ENCODE data around the gene SCGB1A1. TPM values are rescaled to one million over a fixed set of nuclear protein-coding genes. Genes with fewer than 3 reads are reported as not detected.

The SCGB1A1 gene
- total RNA-seq, 2 experiments from 2014 or later, result not detected

GRCh38 chr11:62450543-62451240, 31.9 kb downstream of the SCGB1A1 start:
- no TSS peak for BruUV-seq (replicated peaks)

DNA sequence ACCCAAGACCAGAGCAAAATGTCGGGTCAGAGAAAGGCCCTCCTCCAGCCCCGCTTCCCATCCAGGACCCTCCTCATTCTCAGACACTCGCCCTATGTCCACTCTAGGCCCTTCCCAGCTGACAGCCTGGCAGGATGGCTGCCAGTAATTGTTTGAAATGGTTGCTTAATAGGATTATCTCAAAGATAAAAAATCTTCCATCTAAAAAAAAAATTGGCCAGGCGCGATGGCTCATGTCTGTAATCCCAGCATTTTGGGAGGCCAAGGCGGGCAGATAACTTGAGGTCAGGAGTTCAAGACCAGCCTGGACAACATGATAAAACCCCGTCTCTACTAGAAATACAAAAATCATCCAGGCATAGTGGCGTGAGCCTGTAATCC, 32.4 kb downstream of the SCGB1A1 start:
- ChIA-PET CTCF (ENCODE audit: unreplicated experiment) (no interaction called here), POLR2A (interaction anchor here (1.2 kb wide), 1 partner anchor 100 kb away, joined by 8 read pairs; no protein-coding TSS in a partner anchor)
- intact Hi-C loops (cut with micrococcal nuclease; ENCODE audit: unreplicated experiment), result no loop called here
- no peaks in the 10 kb centered on the region for H3K9me3 ChIP-seq (ENCODE audit: low read length)
- no peaks in the 10 kb centered on the region for H4K20me1 ChIP-seq (ENCODE audit: insufficient read depth, low read length)
- H3K4me1 ChIP-seq (ENCODE audit: insufficient read depth, low read length, poor library complexity, severe bottlenecking), result no peaks in the 10 kb centered on the region
- DNase-seq (ENCODE audit: low spot score), result no peak
- no peak overlapping the region for H3K4me3 ChIP-seq (ENCODE audit: low read depth, low read length, poor library complexity, severe bottlenecking)
- no peak for TF ChIP-seq EZH2phosphoT487 (IDR thresholded peaks at IDR 0.05; ENCODE audit: borderline replicate concordance, low read depth, low read length)
- TF ChIP-seq CTCF (conservative IDR thresholded peaks at IDR 0.05; ENCODE audit: low read length), result no peak
- no peaks in the 10 kb centered on the region for H3K36me3 ChIP-seq (ENCODE audit: insufficient read depth, low read length)
- H3K79me2 ChIP-seq (ENCODE audit: insufficient read depth, low read depth, low read length), result no peaks in the 10 kb centered on the region
- H3K4me2 ChIP-seq (ENCODE audit: low read length), result no peak overlapping the region
- H2AFZ ChIP-seq (ENCODE audit: low read length), result no peak overlapping the region
- H3K9me2 ChIP-seq (ENCODE audit: insufficient read depth, low read length), result no peaks in the 10 kb centered on the region
- BruUV-seq (replicated peaks), result no TSS peak
- H3K27ac ChIP-seq (ENCODE audit: low read depth, low read length, poor library complexity, severe bottlenecking), result no peak overlapping the region

More at GRCh38 chr11:62450543-62451240, 31.9 kb downstream of the SCGB1A1 start:
- intact Hi-C loops (cut with micrococcal nuclease; ENCODE audit: unreplicated experiment), result no loop called here
- CTCF ChIA-PET (ENCODE audit: unreplicated experiment), result no interaction called here
- Histone ChIP-seq H3K4me3 (ENCODE audit: low read depth, low read length, poor library complexity, severe bottlenecking) (no peak overlapping the region), H3K36me3 (ENCODE audit: insufficient read depth, low read length) (no peaks in the 10 kb centered on the region), H3K9me3 (ENCODE audit: low read length) (no peaks in the 10 kb centered on the region), H3K79me2 (ENCODE audit: insufficient read depth, low read depth, low read length) (no peaks in the 10 kb centered on the region), H2AFZ (ENCODE audit: low read length) (no peak overlapping the region), H4K20me1 (ENCODE audit: insufficient read depth, low read length) (no peaks in the 10 kb centered on the region), H3K4me1 (ENCODE audit: insufficient read depth, low read length, poor library complexity, severe bottlenecking) (no peaks in the 10 kb centered on the region), H3K27ac (ENCODE audit: low read depth, low read length, poor library complexity, severe bottlenecking) (no peak overlapping the region), H3K4me2 (ENCODE audit: low read length) (no peak overlapping the region), H3K9me2 (ENCODE audit: insufficient read depth, low read length) (no peaks in the 10 kb centered on the region)
- no peak for DNase-seq (ENCODE audit: low spot score)
- POLR2A ChIA-PET, result interaction anchor here (1.2 kb wide), 1 partner anchor 100 kb away, joined by 8 read pairs; no protein-coding TSS in a partner anchor
- no peak for TF ChIP-seq CTCF (conservative IDR thresholded peaks at IDR 0.05; ENCODE audit: low read length)
- no peak for TF ChIP-seq EZH2phosphoT487 (IDR thresholded peaks at IDR 0.05; ENCODE audit: borderline replicate concordance, low read depth, low read length)

GRCh38 chr11:62452261-62452660, 33.4 kb downstream of the SCGB1A1 start:
- intact Hi-C loops (cut with micrococcal nuclease; ENCODE audit: unreplicated experiment), result no loop called here
- Histone ChIP-seq H3K4me3 (ENCODE audit: low read depth, low read length, poor library complexity, severe bottlenecking) (no peak overlapping the region), H3K79me2 (ENCODE audit: insufficient read depth, low read depth, low read length) (no peaks in the 10 kb centered on the region), H3K4me2 (ENCODE audit: low read length) (no peak overlapping the region), H3K27ac (ENCODE audit: low read depth, low read length, poor library complexity, severe bottlenecking) (no peak overlapping the region), H2AFZ (ENCODE audit: low read length) (no peak overlapping the region), H3K9me2 (ENCODE audit: insufficient read depth, low read length) (no peaks in the 10 kb centered on the region), H3K4me1 (ENCODE audit: insufficient read depth, low read length, poor library complexity, severe bottlenecking) (no peaks in the 10 kb centered on the region), H3K9me3 (ENCODE audit: low read length) (no peaks in the 10 kb centered on the region), H4K20me1 (ENCODE audit: insufficient read depth, low read length) (no peaks in the 10 kb centered on the region), H3K36me3 (ENCODE audit: insufficient read depth, low read length) (no peaks in the 10 kb centered on the region)
- ChIA-PET CTCF (ENCODE audit: unreplicated experiment) (no interaction called here), POLR2A (no interaction called here)
- no TSS peak for BruUV-seq (replicated peaks)
- TF ChIP-seq EZH2phosphoT487 (IDR thresholded peaks at IDR 0.05; ENCODE audit: borderline replicate concordance, low read depth, low read length), result no peak
- TF ChIP-seq CTCF (conservative IDR thresholded peaks at IDR 0.05; ENCODE audit: low read length), result no peak
- DNase-seq (ENCODE audit: low spot score), result no peak
